Hepatocyte (in vitro differentiated cells): ENCODE data around the gene C6orf15.

Experiments used
- CTCF ChIP-seq: fragments of 200-600 bp; sonication (generic); IDR thresholded peaks from 2 replicates; pipeline ENCODE4 v1.5.1; 2016; ENCODE audit warnings: antibody characterized with exemption, mild to moderate bottlenecking; ENCODE audit not compliant: poor library complexity
- EZH2phosphoT487 ChIP-seq: fragments of 200-600 bp; sonication (generic); IDR thresholded peaks from one replicate; pipeline ENCODE4 v1.6.1; 2018; ENCODE audit warnings: antibody characterized with exemption, mild to moderate bottlenecking, low read depth, moderate library complexity; ENCODE audit not compliant: unreplicated experiment, severe bottlenecking

- TF ChIP-seq CTCF: no peak
- TF ChIP-seq EZH2phosphoT487: no peak
These were observed 13.4 kb upstream of the C6orf15 start for GRCh38 chr6:31125586-31126363.
